NB4 (cell line): ENCODE measurements around the gene ATP13A1.

Source experiments
- CTCF ChIP-seq: IDR thresholded peaks from one replicate; pipeline ENCODE4 v1.5.1; 2012; ENCODE audit warnings: low read depth, low read length
- MAX ChIP-seq: IDR thresholded peaks from 2 replicates; pipeline ENCODE4 v1.6.1; 2011; ENCODE audit warnings: low read depth, low read length
- MYC ChIP-seq: IDR thresholded peaks from 2 replicates; pipeline ENCODE4 v1.6.1; 2011; ENCODE audit warnings: low read depth, low read length
- POLR2A ChIP-seq: IDR thresholded peaks from 2 replicates; pipeline ENCODE4 v1.6.1; 2011; ENCODE audit warnings: mild to moderate bottlenecking; ENCODE audit not compliant: insufficient read length; ENCODE audit errors: extremely low read depth

- no peak for TF ChIP-seq CTCF
- TF ChIP-seq MYC: no peak
- TF ChIP-seq POLR2A: no peak
- TF ChIP-seq MAX: no peak
These were observed 18.1 kb downstream of the ATP13A1 start for GRCh38 chr19:19645233-19645870.
